GM06990 (cell line): ENCODE data around the gene MMP19.

Experiments
- DNase-seq: peaks from one replicate; pipeline ENCODE4 v3.0.0-alpha.2; 2011; ENCODE audit not compliant: insufficient read length; ENCODE audit errors: extremely low read depth
- H3K27me3 ChIP-seq: replicated peaks from 2 replicates; pipeline ENCODE4 v1.6.0; 2011; ENCODE audit warnings: low read length; ENCODE audit not compliant: control insufficient read depth, insufficient read depth
- H3K36me3 ChIP-seq: 2 replicates; pipeline ENCODE4 v1.5.1; 2011; ENCODE audit warnings: low read length; ENCODE audit not compliant: control insufficient read depth, insufficient read depth
- H3K4me3 ChIP-seq: replicated peaks from 2 replicates; pipeline ENCODE4 v1.5.1; 2011; ENCODE audit warnings: low read depth, mild to moderate bottlenecking, control low read depth, low read length
- TF ChIP-seq, protein P1 (sequence below): IDR thresholded peaks from 2 replicates; pipeline ENCODE4 v1.5.1; 2011; ENCODE audit warnings: low read length, control low read depth, mild to moderate bottlenecking, inconsistent platforms; ENCODE audit not compliant: insufficient read depth, poor library complexity, severe bottlenecking

MMP19 gene, protein sequence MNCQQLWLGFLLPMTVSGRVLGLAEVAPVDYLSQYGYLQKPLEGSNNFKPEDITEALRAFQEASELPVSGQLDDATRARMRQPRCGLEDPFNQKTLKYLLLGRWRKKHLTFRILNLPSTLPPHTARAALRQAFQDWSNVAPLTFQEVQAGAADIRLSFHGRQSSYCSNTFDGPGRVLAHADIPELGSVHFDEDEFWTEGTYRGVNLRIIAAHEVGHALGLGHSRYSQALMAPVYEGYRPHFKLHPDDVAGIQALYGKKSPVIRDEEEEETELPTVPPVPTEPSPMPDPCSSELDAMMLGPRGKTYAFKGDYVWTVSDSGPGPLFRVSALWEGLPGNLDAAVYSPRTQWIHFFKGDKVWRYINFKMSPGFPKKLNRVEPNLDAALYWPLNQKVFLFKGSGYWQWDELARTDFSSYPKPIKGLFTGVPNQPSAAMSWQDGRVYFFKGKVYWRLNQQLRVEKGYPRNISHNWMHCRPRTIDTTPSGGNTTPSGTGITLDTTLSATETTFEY

DNA sequence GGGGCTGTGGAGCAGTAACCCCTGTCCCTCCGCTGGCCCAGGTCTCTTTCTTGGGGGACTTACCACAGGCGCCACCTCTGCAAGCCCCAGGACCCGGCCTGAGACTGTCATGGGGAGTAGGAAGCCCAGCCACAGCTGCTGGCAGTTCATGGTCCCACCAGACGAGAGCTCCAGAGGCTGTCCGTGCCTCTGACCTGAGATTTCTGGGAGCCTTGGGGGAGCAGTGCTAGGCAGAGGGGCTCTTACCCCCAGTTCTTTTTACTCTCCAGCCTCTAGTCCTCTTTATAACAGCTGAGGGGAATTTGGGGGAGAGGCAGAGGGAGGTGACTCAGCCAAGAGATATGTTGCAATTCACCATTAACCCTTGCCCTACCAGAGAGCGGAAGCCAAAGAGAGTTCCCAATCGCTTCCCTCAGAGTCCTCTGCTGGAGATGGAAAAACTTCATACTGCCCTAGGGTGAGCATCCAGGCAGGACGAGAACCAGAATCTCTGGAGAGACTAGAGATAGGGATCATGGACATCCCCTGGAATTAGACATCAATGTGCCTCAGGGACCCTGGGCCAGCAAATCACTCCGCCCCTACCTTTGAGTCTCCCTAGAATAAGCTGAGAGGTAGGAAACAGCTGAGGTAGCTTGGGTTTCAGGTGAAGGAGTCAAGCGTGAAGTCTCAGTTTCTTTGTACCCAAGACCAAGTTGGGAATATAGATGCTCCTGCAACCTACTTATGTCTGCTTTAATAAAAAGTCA lies at the start of gene MMP19:
Gene MMP19, minus strand, starts transcription at position 256 of the 749 bp plus-strand sequence. Its CDS starts 106 bp downstream, at position 150.
- Histone ChIP-seq H3K4me3 (no peak within 1 kb of the TSS), H3K27me3 (no peaks in the 10 kb centered on the region), H3K36me3 (no peaks in the 10 kb centered on the region)
- TF ChIP-seq, protein P1, sequence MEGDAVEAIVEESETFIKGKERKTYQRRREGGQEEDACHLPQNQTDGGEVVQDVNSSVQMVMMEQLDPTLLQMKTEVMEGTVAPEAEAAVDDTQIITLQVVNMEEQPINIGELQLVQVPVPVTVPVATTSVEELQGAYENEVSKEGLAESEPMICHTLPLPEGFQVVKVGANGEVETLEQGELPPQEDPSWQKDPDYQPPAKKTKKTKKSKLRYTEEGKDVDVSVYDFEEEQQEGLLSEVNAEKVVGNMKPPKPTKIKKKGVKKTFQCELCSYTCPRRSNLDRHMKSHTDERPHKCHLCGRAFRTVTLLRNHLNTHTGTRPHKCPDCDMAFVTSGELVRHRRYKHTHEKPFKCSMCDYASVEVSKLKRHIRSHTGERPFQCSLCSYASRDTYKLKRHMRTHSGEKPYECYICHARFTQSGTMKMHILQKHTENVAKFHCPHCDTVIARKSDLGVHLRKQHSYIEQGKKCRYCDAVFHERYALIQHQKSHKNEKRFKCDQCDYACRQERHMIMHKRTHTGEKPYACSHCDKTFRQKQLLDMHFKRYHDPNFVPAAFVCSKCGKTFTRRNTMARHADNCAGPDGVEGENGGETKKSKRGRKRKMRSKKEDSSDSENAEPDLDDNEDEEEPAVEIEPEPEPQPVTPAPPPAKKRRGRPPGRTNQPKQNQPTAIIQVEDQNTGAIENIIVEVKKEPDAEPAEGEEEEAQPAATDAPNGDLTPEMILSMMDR: no peak
- DNase-seq: no peak

DNA sequence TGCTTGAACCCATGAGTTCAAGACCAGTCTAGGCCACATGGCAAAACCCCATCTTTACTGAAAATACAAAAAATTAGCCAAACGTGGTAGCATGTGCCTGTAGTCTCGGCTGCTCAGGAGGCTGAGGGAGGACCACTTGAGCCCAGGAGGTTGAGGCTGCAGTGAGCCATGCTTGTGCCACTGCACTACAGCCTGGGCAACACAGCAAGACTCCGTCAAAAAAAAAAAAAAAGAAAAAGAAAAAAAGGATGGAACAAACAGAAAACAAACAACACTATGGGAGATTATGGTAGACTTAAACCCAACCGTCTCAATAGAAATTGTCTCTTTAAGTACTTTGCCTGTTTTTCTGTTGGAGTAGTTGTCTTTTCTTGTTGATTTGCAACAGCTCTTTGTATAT lies 48.6 kb upstream of the MMP19 start:
- TF ChIP-seq, protein P1: no peak

DNA sequence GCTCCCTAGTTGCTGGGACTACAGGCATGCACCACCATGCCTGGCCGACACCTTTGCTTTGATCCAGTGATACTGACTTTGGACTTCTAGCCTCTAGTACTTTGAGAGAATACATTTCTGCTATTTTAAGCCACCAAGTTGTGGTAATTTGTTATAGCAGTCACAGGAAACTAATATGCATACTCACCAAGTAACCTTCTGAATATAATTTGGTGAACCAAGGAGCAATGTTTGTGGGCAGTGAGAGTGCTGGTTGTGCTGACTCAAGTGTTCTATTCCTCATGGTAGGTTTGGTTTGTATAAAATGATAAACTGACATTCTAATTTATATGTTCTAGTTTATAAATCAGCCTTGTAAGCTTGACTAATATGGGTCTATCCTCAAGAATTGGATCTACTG lies 42.4 kb upstream of the MMP19 start:
- no peak for DNase-seq
- H3K36me3 ChIP-seq: no peaks in the 10 kb centered on the region

More for the DNA sequence above, 48.6 kb upstream of the MMP19 start:
- no peak for DNase-seq
- no peaks in the 10 kb centered on the region for H3K36me3 ChIP-seq
- H3K27me3 ChIP-seq: no peaks in the 10 kb centered on the region
- no peak overlapping the region for H3K4me3 ChIP-seq

DNA sequence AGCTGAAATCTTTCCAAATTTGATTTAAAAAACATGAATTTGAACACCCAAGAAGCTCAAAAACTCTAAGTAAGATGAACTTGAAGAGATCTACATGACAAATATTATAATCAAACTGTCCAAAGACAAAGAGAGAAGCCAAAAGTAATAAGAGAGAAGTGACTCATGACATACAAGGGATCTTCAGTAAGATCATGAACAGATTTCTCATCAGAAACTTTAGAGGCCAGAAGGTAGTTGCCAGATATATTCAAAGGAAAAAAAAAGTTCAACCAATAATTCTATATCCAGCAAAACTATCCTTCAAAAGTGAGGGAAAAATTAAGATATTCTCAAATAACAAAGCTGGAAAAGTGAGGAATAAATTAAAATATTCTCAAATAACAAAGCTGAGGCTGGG lies 35.1 kb upstream of the MMP19 start:
- TF ChIP-seq, protein P1: no peak
- H3K36me3 ChIP-seq: no peaks in the 10 kb centered on the region
- H3K27me3 ChIP-seq: no peaks in the 10 kb centered on the region
- H3K4me3 ChIP-seq: no peak overlapping the region
- no peak for DNase-seq

More for the DNA sequence above, 42.4 kb upstream of the MMP19 start:
- Histone ChIP-seq H3K4me3 (no peak overlapping the region), H3K27me3 (no peaks in the 10 kb centered on the region)
- TF ChIP-seq, protein P1: no peak

DNA sequence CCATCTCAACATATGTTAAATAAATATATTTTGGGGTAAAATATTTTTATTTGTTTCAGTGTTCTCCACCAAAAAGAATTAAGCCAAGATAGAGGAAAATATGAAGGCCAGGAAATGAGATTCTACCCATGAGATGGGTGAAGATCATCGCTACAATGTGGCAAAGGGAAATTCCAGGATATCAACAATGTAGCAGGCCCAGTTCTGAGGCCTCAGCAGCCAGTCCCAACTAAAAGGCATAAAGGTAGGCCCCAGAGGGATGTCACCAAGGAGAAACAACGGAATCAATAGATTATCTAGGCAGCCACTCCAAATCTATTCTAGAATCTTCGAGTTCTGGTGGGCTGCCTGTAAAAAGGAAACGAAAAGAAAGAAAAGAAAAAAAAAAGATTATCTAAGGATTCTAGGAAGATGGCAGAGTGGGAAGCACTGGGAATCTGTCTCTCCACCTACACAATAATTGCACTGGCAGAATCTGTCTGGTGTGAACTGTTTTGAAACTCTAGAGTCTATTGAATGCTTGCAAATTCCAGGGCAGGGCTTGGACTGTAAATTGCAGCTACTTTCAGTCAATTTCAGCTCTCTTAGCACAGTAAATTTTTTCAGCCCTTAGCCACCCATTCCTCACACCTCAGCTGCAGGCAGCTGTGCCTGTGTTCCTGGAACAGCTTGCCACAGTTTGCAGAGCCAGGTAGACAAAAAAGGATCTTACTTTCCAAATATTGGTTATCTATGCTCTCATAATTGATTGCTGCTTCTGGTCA lies 33.1 kb upstream of the MMP19 start:
- no peaks in the 10 kb centered on the region for H3K27me3 ChIP-seq
- TF ChIP-seq, protein P1: no peak
- DNase-seq: no peak
- H3K4me3 ChIP-seq: no peak overlapping the region
- no peaks in the 10 kb centered on the region for H3K36me3 ChIP-seq
